PFSK-1 (cell line): ENCODE data around the gene ETHE1.

ENCODE experiments used
- FOXP2 ChIP-seq: optimal IDR thresholded peaks from 2 replicates; pipeline ENCODE3; 2011; ENCODE audit warnings: borderline replicate concordance, control low read depth, inconsistent platforms; ENCODE audit not compliant: insufficient read depth; ENCODE audit errors: extremely low read length, extremely low read depth
- POLR2AphosphoS5 ChIP-seq: IDR thresholded peaks from 2 replicates; pipeline ENCODE4 v1.6.1; 2012; ENCODE audit warnings: low read depth, mild to moderate bottlenecking, control low read depth, low read length, moderate library complexity
- SIN3A ChIP-seq: IDR thresholded peaks from 2 replicates; pipeline ENCODE4 v1.6.1; 2012; ENCODE audit warnings: mild to moderate bottlenecking, low read length, moderate library complexity, borderline replicate concordance; ENCODE audit not compliant: insufficient read depth
- TAF1 ChIP-seq: IDR thresholded peaks from 2 replicates; pipeline ENCODE4 v1.6.1; 2012; ENCODE audit warnings: low read length, control low read depth, borderline replicate concordance; ENCODE audit not compliant: insufficient read depth
- TF ChIP-seq, protein P1 (sequence below), 2 experiments: IDR thresholded peaks; 2 replicates each; pipeline versions ENCODE4 v1.6.1 to v1.8.0; 2011 to 2012; ENCODE audit warnings: low read depth in 2 of 2, low read length in 2 of 2, control low read depth in 1 of 2, inconsistent platforms in 1 of 2, mild to moderate bottlenecking in 1 of 2, moderate library complexity in 1 of 2; ENCODE audit not compliant: insufficient read depth in 1 of 2

The ETHE1 gene

DNA sequence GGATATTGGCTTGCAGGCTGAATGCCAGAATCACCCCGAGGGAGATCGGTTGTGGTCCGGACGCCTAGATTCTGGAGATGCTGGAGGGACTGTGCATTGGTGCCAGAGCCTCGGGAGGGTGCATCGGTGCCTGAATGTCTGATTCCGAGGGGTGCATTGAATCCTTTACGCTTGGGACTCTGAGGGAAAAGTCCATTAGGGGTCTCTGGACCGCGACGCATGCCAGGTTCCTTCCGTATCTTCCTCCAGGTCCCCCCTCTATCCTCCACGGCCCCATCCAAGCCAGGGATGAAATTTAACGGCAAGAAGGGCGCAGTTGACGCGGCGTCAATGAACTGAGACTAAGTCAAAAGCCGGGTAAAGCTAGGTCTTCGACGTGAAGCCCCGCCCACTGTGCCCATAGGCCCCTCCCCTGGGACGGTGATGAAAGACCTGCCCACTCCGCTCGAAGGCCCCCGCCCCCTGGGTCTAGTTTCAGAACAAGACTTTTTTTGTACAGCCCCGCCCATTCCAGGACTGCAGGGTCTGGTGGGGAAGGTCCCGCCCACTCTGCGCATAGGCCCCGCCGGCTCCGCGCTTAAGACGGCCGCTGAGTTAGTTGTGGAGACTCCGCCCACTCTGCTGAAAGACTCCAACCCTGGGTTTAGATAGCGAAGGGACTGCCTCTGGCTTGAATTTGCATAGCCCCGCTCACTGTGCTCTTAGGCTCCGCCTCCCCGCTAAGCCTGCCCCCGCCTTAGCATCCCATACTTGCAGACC, 6.7 kb upstream of the ETHE1 start:
- TF ChIP-seq TAF1, result no peak
- no peak for TF ChIP-seq POLR2AphosphoS5
- TF ChIP-seq, protein P1, sequence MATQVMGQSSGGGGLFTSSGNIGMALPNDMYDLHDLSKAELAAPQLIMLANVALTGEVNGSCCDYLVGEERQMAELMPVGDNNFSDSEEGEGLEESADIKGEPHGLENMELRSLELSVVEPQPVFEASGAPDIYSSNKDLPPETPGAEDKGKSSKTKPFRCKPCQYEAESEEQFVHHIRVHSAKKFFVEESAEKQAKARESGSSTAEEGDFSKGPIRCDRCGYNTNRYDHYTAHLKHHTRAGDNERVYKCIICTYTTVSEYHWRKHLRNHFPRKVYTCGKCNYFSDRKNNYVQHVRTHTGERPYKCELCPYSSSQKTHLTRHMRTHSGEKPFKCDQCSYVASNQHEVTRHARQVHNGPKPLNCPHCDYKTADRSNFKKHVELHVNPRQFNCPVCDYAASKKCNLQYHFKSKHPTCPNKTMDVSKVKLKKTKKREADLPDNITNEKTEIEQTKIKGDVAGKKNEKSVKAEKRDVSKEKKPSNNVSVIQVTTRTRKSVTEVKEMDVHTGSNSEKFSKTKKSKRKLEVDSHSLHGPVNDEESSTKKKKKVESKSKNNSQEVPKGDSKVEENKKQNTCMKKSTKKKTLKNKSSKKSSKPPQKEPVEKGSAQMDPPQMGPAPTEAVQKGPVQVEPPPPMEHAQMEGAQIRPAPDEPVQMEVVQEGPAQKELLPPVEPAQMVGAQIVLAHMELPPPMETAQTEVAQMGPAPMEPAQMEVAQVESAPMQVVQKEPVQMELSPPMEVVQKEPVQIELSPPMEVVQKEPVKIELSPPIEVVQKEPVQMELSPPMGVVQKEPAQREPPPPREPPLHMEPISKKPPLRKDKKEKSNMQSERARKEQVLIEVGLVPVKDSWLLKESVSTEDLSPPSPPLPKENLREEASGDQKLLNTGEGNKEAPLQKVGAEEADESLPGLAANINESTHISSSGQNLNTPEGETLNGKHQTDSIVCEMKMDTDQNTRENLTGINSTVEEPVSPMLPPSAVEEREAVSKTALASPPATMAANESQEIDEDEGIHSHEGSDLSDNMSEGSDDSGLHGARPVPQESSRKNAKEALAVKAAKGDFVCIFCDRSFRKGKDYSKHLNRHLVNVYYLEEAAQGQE (IDR thresholded peaks at IDR 0.05; ENCODE audit: insufficient read depth in 1 of 2, low read depth in 2 of 2, low read length in 2 of 2), result no peak
- no peak for TF ChIP-seq FOXP2
- TF ChIP-seq SIN3A, result no peak

- TF ChIP-seq POLR2AphosphoS5 (peak; percentile 75), TAF1 (peak; percentile 74; the same call in 1 of the 2 replicates), SIN3A (no peak), FOXP2 (peak; percentile 93)
- TF ChIP-seq, protein P1 (IDR thresholded peaks at IDR 0.05; ENCODE audit: insufficient read depth in 1 of 2, low read depth in 2 of 2, low read length in 2 of 2), result no peak
Observed at GRCh38 chr19:43532962-43533545, 6.1 kb upstream of the ETHE1 start, which contains the start of gene ZNF575. TSS of gene ZNF575 (plus strand) at chr19:43533188. CDS start at chr19:43534423, 1,235 bp downstream.

- TF ChIP-seq FOXP2, result no peak
- no peak for TF ChIP-seq TAF1
- TF ChIP-seq SIN3A, result no peak
- TF ChIP-seq POLR2AphosphoS5, result no peak
- TF ChIP-seq, protein P1 (IDR thresholded peaks at IDR 0.05; ENCODE audit: insufficient read depth in 1 of 2, low read depth in 2 of 2, low read length in 2 of 2), result no peak
Observed at GRCh38 chr19:43532571-43532961, 5.6 kb upstream of the ETHE1 start.

GRCh38 chr19:43527860-43528622, 1.0 kb upstream of the ETHE1 start:
- TF ChIP-seq TAF1, result no peak
- TF ChIP-seq, protein P1 (IDR thresholded peaks at IDR 0.05; ENCODE audit: insufficient read depth in 1 of 2, low read depth in 2 of 2, low read length in 2 of 2), result no peak
- no peak for TF ChIP-seq SIN3A
